Activated B cell treated with CpG ODN at 0.5 μM for 24 hours (primary cell): ENCODE data around the gene WNT3A. TPM values are rescaled to one million over a fixed set of nuclear protein-coding genes. Genes with fewer than 3 reads are reported as not detected.
A peak's percentile ranks its signal among the peaks of the same experiment; 100 is the strongest.

Source experiments
- ATAC-seq: fragments of 200-7000 bp; cut with Tn5 transposase; one replicate; pipeline ENCODE4 v1.10.0; 2021; ENCODE audit warnings: low read depth, mild to moderate bottlenecking, moderate library complexity
- CTCF ChIA-PET: fragments of 350-600 bp; sonication (Branson Sonifier 250); formaldehyde crosslinking; loops from one replicate; lab custom pipeline; 2021; ENCODE audit warnings: antibody characterized with exemption; lab: Charles Lee
- POLR2A ChIA-PET: fragments of 350-600 bp; sonication (Branson Sonifier 250); formaldehyde crosslinking; loops from one replicate; lab custom pipeline; 2021; ENCODE audit warnings: antibody characterized with exemption; lab: Charles Lee
- DNase-seq: peaks from one replicate; pipeline ENCODE4 v3.0.0; 2022
- H3K27ac Mint-ChIP-seq: one replicate; pipeline ENCODE4 v1.8.0; 2020; ENCODE audit warnings: mixed read lengths
- H3K27me3 Mint-ChIP-seq: one replicate; pipeline ENCODE4 v1.8.0; 2021; ENCODE audit warnings: mixed read lengths
- H3K36me3 Mint-ChIP-seq: one replicate; pipeline ENCODE4 v1.8.0; 2021; ENCODE audit warnings: low read depth, mixed read lengths
- H3K4me1 Mint-ChIP-seq: one replicate; pipeline ENCODE4 v1.8.0; 2021; ENCODE audit warnings: mixed read lengths
- H3K4me3 Mint-ChIP-seq: one replicate; pipeline ENCODE4 v1.8.0; 2020; ENCODE audit warnings: mild to moderate bottlenecking, mixed read lengths
- H3K9me3 Mint-ChIP-seq: one replicate; pipeline ENCODE4 v1.8.0; 2020; ENCODE audit warnings: mixed read lengths
- intact Hi-C: fragments of 100-400 bp; cut with micrococcal nuclease; formaldehyde crosslinking; loops from one replicate; pipeline ENCODE4 v1.15.1; 2024
- total RNA-seq: library from RNA; stranded (reverse); gene quantifications from 2 replicates; pipeline ENCODE4 v1.2.3, GENCODE V29; 2022
- TF ChIP-seq, protein P1 (sequence below): fragments of 200-600 bp; IDR thresholded peaks from one replicate; pipeline ENCODE4 v1.8.0; 2022; ENCODE audit warnings: antibody characterized with exemption, mild to moderate bottlenecking

The WNT3A gene
- total RNA-seq, 1 donor from 2014 or later = not detected

- Mint-ChIP-seq H3K4me3 (no peak overlapping the region), H3K36me3 (no peaks in the 10 kb centered on the region), H3K4me1 (peaks cover 15% of the 10 kb centered on the region), H3K27me3 (peaks cover 34% of the 10 kb centered on the region), H3K9me3 (no peaks in the 10 kb centered on the region), H3K27ac (no peak overlapping the region)
- CTCF ChIA-PET = no interaction called here
- intact Hi-C loops = no loop called here
- peak; percentile 7 for DNase-seq
- TF ChIP-seq, protein P1, sequence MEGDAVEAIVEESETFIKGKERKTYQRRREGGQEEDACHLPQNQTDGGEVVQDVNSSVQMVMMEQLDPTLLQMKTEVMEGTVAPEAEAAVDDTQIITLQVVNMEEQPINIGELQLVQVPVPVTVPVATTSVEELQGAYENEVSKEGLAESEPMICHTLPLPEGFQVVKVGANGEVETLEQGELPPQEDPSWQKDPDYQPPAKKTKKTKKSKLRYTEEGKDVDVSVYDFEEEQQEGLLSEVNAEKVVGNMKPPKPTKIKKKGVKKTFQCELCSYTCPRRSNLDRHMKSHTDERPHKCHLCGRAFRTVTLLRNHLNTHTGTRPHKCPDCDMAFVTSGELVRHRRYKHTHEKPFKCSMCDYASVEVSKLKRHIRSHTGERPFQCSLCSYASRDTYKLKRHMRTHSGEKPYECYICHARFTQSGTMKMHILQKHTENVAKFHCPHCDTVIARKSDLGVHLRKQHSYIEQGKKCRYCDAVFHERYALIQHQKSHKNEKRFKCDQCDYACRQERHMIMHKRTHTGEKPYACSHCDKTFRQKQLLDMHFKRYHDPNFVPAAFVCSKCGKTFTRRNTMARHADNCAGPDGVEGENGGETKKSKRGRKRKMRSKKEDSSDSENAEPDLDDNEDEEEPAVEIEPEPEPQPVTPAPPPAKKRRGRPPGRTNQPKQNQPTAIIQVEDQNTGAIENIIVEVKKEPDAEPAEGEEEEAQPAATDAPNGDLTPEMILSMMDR = no peak
- POLR2A ChIA-PET = no interaction called here
- no peak for ATAC-seq
Observed at GRCh38 chr1:228062085-228062791, 55.4 kb downstream of the WNT3A start.

GRCh38 chr1:228062812-228063211, 56.0 kb downstream of the WNT3A start:
- peaks cover 15% of the 10 kb centered on the region for H3K4me1 Mint-ChIP-seq
- intact Hi-C loops = no loop called here
- H3K27ac Mint-ChIP-seq = no peak overlapping the region
- no peaks in the 10 kb centered on the region for H3K36me3 Mint-ChIP-seq
- DNase-seq (no peak), ATAC-seq (no peak)
- no peak overlapping the region for H3K4me3 Mint-ChIP-seq
- peaks cover 34% of the 10 kb centered on the region for H3K27me3 Mint-ChIP-seq
- ChIA-PET CTCF (no interaction called here), POLR2A (no interaction called here)
- H3K9me3 Mint-ChIP-seq = no peaks in the 10 kb centered on the region
- TF ChIP-seq, protein P1 = no peak

DNA sequence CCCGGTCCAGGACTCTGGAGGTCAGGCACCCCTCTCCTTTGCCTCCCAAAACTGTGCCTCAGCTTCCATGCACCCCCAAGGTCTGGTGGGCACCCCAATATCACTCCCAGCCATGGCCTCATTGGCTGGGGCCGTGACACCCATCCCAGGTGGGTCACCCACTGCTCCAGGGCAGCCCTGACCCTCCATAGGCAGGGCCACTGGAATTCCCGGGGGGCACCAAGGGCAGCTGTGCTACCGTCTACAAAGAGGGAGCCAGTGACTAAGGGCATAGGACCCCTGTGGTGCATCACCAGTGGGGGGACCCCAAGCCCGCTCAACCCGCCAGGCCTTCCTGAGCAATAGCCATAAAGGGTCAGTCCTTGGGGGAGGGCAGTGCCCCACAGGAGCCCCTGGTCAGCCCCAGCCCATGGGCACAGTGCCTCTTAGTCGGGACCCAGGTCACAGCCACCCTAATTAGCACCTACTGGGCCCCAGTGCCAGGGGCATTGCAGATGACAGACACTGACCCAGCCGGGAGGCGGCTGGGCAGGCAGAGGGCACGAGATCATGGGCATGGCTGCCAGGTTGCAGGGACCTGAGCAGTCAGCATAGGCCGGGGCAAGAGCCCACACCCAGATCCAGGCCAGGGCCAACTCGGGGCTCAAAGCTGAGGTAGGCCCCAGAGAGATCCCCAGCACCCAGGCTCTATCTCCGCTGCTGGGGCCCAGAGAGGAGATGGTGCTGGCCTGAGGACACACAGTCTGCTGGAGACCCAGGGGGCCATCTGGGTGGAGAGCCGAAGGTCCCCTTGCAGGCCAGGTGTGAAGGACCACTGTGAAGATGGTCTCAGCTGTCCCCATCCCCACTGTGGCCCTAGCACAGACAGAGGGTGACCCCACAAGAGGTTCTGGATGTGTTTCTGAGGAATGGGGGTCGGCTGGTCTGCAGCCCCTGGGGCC, 56.7 kb downstream of the WNT3A start:
- TF ChIP-seq, protein P1 = no peak
- intact Hi-C loops = no loop called here
- H3K27me3 Mint-ChIP-seq = peaks cover 30% of the 10 kb centered on the region
- peaks cover 15% of the 10 kb centered on the region for H3K4me1 Mint-ChIP-seq
- no peak overlapping the region for H3K27ac Mint-ChIP-seq
- ChIA-PET CTCF (no interaction called here), POLR2A (no interaction called here)
- H3K4me3 Mint-ChIP-seq = no peak overlapping the region
- no peak for ATAC-seq
- DNase-seq = no peak
- H3K36me3 Mint-ChIP-seq = no peaks in the 10 kb centered on the region
- no peaks in the 10 kb centered on the region for H3K9me3 Mint-ChIP-seq

- H3K36me3 Mint-ChIP-seq = no peaks in the 10 kb centered on the region
- DNase-seq (no peak), ATAC-seq (no peak)
- CTCF ChIA-PET = no interaction called here
- peaks cover 28% of the 10 kb centered on the region for H3K27me3 Mint-ChIP-seq
- H3K4me1 Mint-ChIP-seq = peaks cover 11% of the 10 kb centered on the region
- TF ChIP-seq, protein P1 = no peak
- POLR2A ChIA-PET = no interaction called here
- H3K27ac Mint-ChIP-seq = no peak overlapping the region
- no peaks in the 10 kb centered on the region for H3K9me3 Mint-ChIP-seq
- intact Hi-C loops = no loop called here
- no peak overlapping the region for H3K4me3 Mint-ChIP-seq
Observed at GRCh38 chr1:228064296-228064695, 57.5 kb downstream of the WNT3A start.
